ENCODE measurements around the gene SRSF4.
A peak's percentile ranks its signal among the peaks of the same experiment; 100 is the strongest.

Gene SRSF4

DNA sequence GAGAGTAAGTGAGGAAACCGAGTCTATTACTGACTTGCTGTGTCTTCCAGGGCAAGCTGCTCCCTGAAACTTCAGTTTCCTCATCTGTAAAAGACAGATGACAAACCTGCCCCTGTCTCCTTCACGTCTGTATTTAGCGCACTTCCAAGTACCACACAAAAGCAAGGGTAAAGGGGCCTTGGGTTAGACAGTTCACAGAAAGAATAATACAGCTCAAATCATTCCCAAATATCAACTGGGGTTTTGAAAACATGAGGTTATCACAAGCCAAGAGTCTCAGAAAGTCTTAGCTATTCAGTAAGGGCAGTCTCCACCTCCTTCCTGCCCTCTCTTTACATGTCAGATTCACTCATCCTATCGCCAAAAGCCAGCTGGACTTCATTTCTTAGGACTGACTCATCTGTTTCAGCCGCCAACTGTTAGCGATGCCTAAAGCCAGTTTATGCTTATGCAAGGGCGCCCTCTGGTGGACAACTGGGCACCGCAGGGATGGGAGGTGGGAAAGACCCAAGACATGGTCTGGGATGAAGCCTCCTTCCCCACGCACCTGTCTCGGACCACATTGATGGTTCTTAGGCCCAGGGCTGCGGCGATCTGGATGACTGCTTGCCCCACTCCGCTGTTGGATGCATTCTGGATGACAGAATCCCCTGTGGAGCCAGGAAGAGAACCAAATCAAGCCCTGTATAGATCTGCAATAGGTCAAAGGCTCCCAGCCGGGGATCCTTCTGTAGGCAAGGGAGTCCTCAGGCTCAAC lies 21.1 kb upstream of the SRSF4 start:
- Histone ChIP-seq H3K27ac (ENCODE audit: low read length) (no peak overlapping the region), H3K36me3 (ENCODE audit: insufficient read depth, low read length) (peaks cover 59% of the 10 kb centered on the region), H3K27me3 (ENCODE audit: insufficient read depth, low read length, poor library complexity) (no peaks in the 10 kb centered on the region), H3K9me3 (ENCODE audit: insufficient read depth, low read length, severe bottlenecking) (no peaks in the 10 kb centered on the region), H3K4me2 (ENCODE audit: insufficient read depth, low read length) (no peak overlapping the region), H3K4me3 (ENCODE audit: low read depth in 1 of 2, low read length in 2 of 2) (no peak overlapping the region), H3K79me2 (ENCODE audit: insufficient read depth, low read length) (no peaks in the 10 kb centered on the region), H3K4me1 (ENCODE audit: insufficient read depth, low read length) (no peaks in the 10 kb centered on the region), H4K20me1 (ENCODE audit: insufficient read depth, low read length) (peaks cover 3% of the 10 kb centered on the region; the same call in 1 of the 2 replicates), H3K9ac (ENCODE audit: low read depth, low read length) (no peak overlapping the region), H2AFZ (ENCODE audit: low read depth, low read length) (no peak overlapping the region)
- peak; percentile 95 for ATAC-seq (ENCODE audit: insufficient read depth, low read depth)
- no peak for TF ChIP-seq EZH2 (IDR thresholded peaks at IDR 0.05; ENCODE audit: borderline replicate concordance, low read depth, low read length, severe bottlenecking)
- TF ChIP-seq, protein P1, sequence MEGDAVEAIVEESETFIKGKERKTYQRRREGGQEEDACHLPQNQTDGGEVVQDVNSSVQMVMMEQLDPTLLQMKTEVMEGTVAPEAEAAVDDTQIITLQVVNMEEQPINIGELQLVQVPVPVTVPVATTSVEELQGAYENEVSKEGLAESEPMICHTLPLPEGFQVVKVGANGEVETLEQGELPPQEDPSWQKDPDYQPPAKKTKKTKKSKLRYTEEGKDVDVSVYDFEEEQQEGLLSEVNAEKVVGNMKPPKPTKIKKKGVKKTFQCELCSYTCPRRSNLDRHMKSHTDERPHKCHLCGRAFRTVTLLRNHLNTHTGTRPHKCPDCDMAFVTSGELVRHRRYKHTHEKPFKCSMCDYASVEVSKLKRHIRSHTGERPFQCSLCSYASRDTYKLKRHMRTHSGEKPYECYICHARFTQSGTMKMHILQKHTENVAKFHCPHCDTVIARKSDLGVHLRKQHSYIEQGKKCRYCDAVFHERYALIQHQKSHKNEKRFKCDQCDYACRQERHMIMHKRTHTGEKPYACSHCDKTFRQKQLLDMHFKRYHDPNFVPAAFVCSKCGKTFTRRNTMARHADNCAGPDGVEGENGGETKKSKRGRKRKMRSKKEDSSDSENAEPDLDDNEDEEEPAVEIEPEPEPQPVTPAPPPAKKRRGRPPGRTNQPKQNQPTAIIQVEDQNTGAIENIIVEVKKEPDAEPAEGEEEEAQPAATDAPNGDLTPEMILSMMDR (IDR thresholded peaks at IDR 0.05; ENCODE audit: borderline replicate concordance, extremely low read depth, low read length, poor library complexity, severe bottlenecking), result peak; percentile 100
- peak; percentile 82 for DNase-seq

DNA sequence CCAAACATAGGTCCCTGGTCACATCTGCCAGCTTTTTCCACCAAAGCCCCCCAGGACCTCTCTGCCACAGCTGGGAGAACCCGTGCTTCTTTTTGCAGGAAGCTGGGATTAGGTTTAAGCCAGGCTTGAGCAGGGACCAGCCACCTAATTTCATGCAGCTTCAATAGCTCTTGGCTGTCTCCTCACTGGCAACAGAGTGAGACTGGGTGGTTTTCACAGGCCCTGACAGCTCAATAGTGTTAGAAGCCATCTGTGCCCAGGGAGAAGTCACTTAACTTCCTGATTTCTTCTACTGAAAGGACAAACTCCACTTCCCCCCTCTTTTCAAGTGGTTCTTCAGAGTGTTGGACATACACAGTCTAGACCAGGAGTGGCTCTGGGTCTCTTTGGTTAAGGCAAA lies 20.4 kb upstream of the SRSF4 start:
- H3K9me3 ChIP-seq (ENCODE audit: insufficient read depth, low read length, severe bottlenecking), result no peaks in the 10 kb centered on the region
- no peaks in the 10 kb centered on the region for H3K27me3 ChIP-seq (ENCODE audit: insufficient read depth, low read length, poor library complexity)
- H3K79me2 ChIP-seq (ENCODE audit: insufficient read depth, low read length), result no peaks in the 10 kb centered on the region
- DNase-seq (no peak), ATAC-seq (ENCODE audit: insufficient read depth, low read depth) (no peak)
- no peak overlapping the region for H3K27ac ChIP-seq (ENCODE audit: low read length)
- no peak overlapping the region for H3K4me3 ChIP-seq (ENCODE audit: low read depth in 1 of 2, low read length in 2 of 2)
- H4K20me1 ChIP-seq (ENCODE audit: insufficient read depth, low read length), result peaks cover 3% of the 10 kb centered on the region; the same call in 1 of the 2 replicates
- H3K4me1 ChIP-seq (ENCODE audit: insufficient read depth, low read length), result no peaks in the 10 kb centered on the region
- no peak overlapping the region for H2AFZ ChIP-seq (ENCODE audit: low read depth, low read length)
- TF ChIP-seq, protein P1 (IDR thresholded peaks at IDR 0.05; ENCODE audit: borderline replicate concordance, extremely low read depth, low read length, poor library complexity, severe bottlenecking), result no peak
- no peak for TF ChIP-seq EZH2 (IDR thresholded peaks at IDR 0.05; ENCODE audit: borderline replicate concordance, low read depth, low read length, severe bottlenecking)
- H3K36me3 ChIP-seq (ENCODE audit: insufficient read depth, low read length), result peaks cover 59% of the 10 kb centered on the region
- no peak overlapping the region for H3K4me2 ChIP-seq (ENCODE audit: insufficient read depth, low read length)
- H3K9ac ChIP-seq (ENCODE audit: low read depth, low read length), result no peak overlapping the region

DNA sequence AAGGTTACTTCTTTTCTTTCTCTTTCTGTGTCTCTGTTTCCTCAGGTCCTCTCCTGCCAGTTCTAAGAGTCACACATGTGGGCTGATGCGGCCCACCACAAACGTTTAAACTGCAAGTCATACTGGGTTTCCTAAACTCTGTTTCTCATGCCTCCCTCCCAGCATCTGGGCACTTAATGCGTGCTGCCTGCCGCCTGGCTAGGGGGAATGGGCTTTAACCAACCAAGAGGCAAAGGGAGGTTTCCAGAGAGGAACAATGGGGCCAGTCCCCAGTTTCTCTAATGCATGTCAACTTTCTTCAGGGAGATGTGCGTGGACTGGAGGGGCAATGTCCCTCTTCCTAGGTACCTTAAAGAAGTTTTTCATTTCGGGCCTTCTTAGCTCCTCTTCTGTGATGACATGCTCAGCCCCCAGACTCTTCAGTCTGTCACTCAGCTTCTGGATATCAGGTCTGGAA lies 19.9 kb upstream of the SRSF4 start:
- H3K9ac ChIP-seq (ENCODE audit: low read depth, low read length), result no peak overlapping the region
- ATAC-seq (ENCODE audit: insufficient read depth, low read depth) (peak; percentile 47; the same call in 2 of the 3 replicates), DNase-seq (peak; percentile 29)
- H3K4me2 ChIP-seq (ENCODE audit: insufficient read depth, low read length), result no peak overlapping the region
- H3K9me3 ChIP-seq (ENCODE audit: insufficient read depth, low read length, severe bottlenecking), result no peaks in the 10 kb centered on the region
- TF ChIP-seq, protein P1 (IDR thresholded peaks at IDR 0.05; ENCODE audit: borderline replicate concordance, extremely low read depth, low read length, poor library complexity, severe bottlenecking), result no peak
- TF ChIP-seq EZH2 (IDR thresholded peaks at IDR 0.05; ENCODE audit: borderline replicate concordance, low read depth, low read length, severe bottlenecking), result no peak
- H3K79me2 ChIP-seq (ENCODE audit: insufficient read depth, low read length), result no peaks in the 10 kb centered on the region
- no peak overlapping the region for H2AFZ ChIP-seq (ENCODE audit: low read depth, low read length)
- H4K20me1 ChIP-seq (ENCODE audit: insufficient read depth, low read length), result peaks cover 3% of the 10 kb centered on the region; the same call in 1 of the 2 replicates
- H3K36me3 ChIP-seq (ENCODE audit: insufficient read depth, low read length), result peaks cover 57% of the 10 kb centered on the region
- H3K4me1 ChIP-seq (ENCODE audit: insufficient read depth, low read length), result no peaks in the 10 kb centered on the region
- no peak overlapping the region for H3K4me3 ChIP-seq (ENCODE audit: low read depth in 1 of 2, low read length in 2 of 2)
- H3K27me3 ChIP-seq (ENCODE audit: insufficient read depth, low read length, poor library complexity), result no peaks in the 10 kb centered on the region
- no peak overlapping the region for H3K27ac ChIP-seq (ENCODE audit: low read length)

All from DND-41 (cell line).